Smooth muscle cell (in vitro differentiated cells): ENCODE measurements around the gene ANO10. TPM values are rescaled to one million over a fixed set of nuclear protein-coding genes. Genes with fewer than 3 reads are reported as not detected.

Experiments
- DNase-seq: peaks from one replicate; lab custom pipeline; 2025; ENCODE audit not compliant: unreplicated experiment; lab: John Stamatoyannopoulos, UW
- H2AFZ ChIP-seq: fragments of 200-600 bp; sonication (generic); 2 replicates; pipeline ENCODE4 v1.6.0; 2016; ENCODE audit warnings: antibody characterized with exemption, low read depth, mild to moderate bottlenecking
- H3F3A ChIP-seq: fragments of 200-600 bp; sonication (generic); 2 replicates; pipeline ENCODE4 v1.6.0; 2017; ENCODE audit warnings: antibody characterized with exemption, low read depth
- H3K27ac ChIP-seq: fragments of 200-600 bp; sonication (generic); 2 replicates; pipeline ENCODE4 v1.5.1; 2016; ENCODE audit warnings: low read depth, mild to moderate bottlenecking
- H3K27me3 ChIP-seq: fragments of 200-600 bp; sonication (generic); 2 replicates; pipeline ENCODE4 v1.6.1; 2016; ENCODE audit warnings: low read depth, mild to moderate bottlenecking
- H3K36me3 ChIP-seq: fragments of 200-600 bp; sonication (generic); 2 replicates; pipeline ENCODE4 v1.5.1; 2016; ENCODE audit warnings: low read depth
- H3K4me1 ChIP-seq: fragments of 200-600 bp; sonication (generic); 2 replicates; pipeline ENCODE4 v1.5.1; 2016; ENCODE audit warnings: low read depth
- H3K4me2 ChIP-seq: fragments of 200-600 bp; sonication (generic); 2 replicates; pipeline ENCODE4 v1.6.0; 2016; ENCODE audit warnings: mild to moderate bottlenecking
- H3K4me3 ChIP-seq: fragments of 200-600 bp; sonication (generic); 2 replicates; pipeline ENCODE4 v1.5.1; 2016; ENCODE audit warnings: mild to moderate bottlenecking
- H3K79me2 ChIP-seq: fragments of 200-600 bp; sonication (generic); 2 replicates; pipeline ENCODE4 v1.6.0; 2016; ENCODE audit warnings: low read depth, mild to moderate bottlenecking
- H3K9ac ChIP-seq: fragments of 200-600 bp; sonication (generic); 2 replicates; pipeline ENCODE4 v1.6.0; 2016; ENCODE audit warnings: low read depth
- H3K9me3 ChIP-seq: fragments of 200-600 bp; sonication (generic); replicated peaks from 2 replicates; pipeline ENCODE4 v1.5.1; 2016; ENCODE audit warnings: low read depth
- H4K20me1 ChIP-seq: fragments of 200-600 bp; sonication (generic); 2 replicates; pipeline ENCODE4 v1.6.0; 2016; ENCODE audit warnings: low read depth
- WGBS: methylation state at CpG from one replicate; pipeline ENCODE4 v1.1.7; 2016; ENCODE audit warnings: low lambda C conversion rate; 5-methylcytosine and 5-hydroxymethylcytosine counted together
- polyA plus RNA-seq: library from polyadenylated mRNA; unstranded; fragments of >200 nt; fragmentation: Nextera tagmentation; extraction: Ambion mirVana; gene quantifications from 2 replicates; pipeline ENCODE4 v1.2.1, GENCODE V29; 2016
- total RNA-seq: library from RNA; depleted of rRNA; stranded (reverse); fragments of >200 nt; gene quantifications from 2 replicates; pipeline ENCODE4 v1.2.3, GENCODE V29; 2014
- TF ChIP-seq, protein P1 (sequence below): fragments of 200-600 bp; sonication (generic); IDR thresholded peaks from 2 replicates; pipeline ENCODE4 v1.5.1; 2017; ENCODE audit warnings: borderline replicate concordance, mild to moderate bottlenecking, antibody characterized with exemption; ENCODE audit not compliant: insufficient read depth, poor library complexity, severe bottlenecking

ANO10 gene
- total and polyA plus RNA-seq, 2 experiments from 2014 or later: 19.2 to 25.3 TPM

DNA sequence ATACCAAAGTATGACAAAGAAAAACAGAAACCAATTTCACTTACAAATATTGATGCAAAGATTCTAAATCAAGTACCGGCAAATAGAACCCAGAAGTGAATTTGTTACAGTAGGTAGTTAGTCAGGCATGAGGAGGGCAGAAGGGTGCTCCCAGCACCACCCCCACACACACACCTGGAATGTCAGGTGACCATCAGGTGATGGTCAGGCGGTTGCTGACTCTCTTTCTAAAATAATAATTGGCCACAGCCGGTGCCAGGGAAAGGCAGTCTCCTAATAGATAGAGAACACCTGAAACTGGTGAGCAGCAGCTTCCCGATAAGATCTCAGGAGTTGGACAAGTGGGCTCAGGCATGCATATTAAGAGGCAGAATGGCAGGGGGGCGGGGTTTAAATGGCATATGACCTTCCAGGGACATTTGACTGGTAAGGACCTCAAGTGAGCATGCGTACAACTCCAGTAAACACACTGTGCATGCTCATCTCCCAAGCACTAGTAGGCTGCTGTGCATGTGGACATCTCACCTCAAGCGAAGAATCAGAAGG, 131.1 kb downstream of the ANO10 start:
- Histone ChIP-seq H3K9me3 (no peaks in the 10 kb centered on the region), H4K20me1 (no peaks in the 10 kb centered on the region), H3K9ac (no peak overlapping the region), H3K36me3 (no peaks in the 10 kb centered on the region), H3K27me3 (no peaks in the 10 kb centered on the region), H3K4me2 (no peak overlapping the region), H3K79me2 (no peaks in the 10 kb centered on the region), H3F3A (no peaks in the 10 kb centered on the region), H3K27ac (no peak overlapping the region), H3K4me3 (no peak overlapping the region), H3K4me1 (no peaks in the 10 kb centered on the region), H2AFZ (no peak overlapping the region)
- 96% methylated on average over 7 of the region's 7 CpGs for WGBS
- no peak for DNase-seq
- TF ChIP-seq, protein P1, sequence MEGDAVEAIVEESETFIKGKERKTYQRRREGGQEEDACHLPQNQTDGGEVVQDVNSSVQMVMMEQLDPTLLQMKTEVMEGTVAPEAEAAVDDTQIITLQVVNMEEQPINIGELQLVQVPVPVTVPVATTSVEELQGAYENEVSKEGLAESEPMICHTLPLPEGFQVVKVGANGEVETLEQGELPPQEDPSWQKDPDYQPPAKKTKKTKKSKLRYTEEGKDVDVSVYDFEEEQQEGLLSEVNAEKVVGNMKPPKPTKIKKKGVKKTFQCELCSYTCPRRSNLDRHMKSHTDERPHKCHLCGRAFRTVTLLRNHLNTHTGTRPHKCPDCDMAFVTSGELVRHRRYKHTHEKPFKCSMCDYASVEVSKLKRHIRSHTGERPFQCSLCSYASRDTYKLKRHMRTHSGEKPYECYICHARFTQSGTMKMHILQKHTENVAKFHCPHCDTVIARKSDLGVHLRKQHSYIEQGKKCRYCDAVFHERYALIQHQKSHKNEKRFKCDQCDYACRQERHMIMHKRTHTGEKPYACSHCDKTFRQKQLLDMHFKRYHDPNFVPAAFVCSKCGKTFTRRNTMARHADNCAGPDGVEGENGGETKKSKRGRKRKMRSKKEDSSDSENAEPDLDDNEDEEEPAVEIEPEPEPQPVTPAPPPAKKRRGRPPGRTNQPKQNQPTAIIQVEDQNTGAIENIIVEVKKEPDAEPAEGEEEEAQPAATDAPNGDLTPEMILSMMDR: no peak

DNA sequence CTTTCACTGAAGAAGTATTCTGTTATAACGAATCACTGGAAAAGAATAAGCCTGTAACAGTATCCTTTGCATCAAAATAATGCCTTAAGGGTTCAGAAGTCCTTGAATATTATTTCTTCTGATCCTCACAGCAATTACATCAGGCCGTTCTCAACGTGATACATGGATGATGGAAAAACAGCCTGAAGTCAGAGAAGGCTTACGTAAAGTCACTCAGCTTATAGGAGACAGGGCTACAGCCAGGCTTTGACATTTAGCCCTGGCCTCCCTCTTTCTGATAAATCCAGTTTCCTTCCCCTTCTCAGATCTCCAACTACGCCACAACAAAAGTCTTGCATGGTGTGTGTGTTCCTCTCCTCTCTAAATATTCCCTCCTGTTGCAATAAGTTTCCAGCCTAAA, 131.9 kb downstream of the ANO10 start:
- H3K4me1 ChIP-seq: no peaks in the 10 kb centered on the region
- H3K9ac ChIP-seq: no peak overlapping the region

DNA sequence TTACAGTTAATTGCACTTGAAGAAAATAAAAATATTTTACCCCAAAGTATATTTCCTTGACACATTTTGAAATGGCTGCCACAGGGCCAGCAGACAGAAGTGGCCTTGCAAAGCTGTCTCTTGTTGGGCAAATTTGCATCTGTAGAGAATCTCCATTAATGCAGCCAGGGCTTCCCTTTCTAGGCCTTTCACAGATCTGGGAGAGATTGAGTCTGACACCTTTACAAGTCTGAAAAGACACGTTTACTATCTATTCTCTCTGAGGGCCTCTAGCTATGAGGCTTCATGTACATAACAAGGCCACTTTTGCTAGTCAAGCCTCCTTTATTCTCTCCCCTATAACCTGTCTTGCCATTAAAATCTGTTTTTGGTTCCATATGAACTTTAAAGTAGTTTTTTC, 135.9 kb downstream of the ANO10 start:
- H3K27me3 ChIP-seq: no peaks in the 10 kb centered on the region
- no peaks in the 10 kb centered on the region for H3K4me1 ChIP-seq
- no peaks in the 10 kb centered on the region for H4K20me1 ChIP-seq
- no peak overlapping the region for H3K9ac ChIP-seq
- 89% methylated on average over 1 of the region's 1 CpG for WGBS
- no peaks in the 10 kb centered on the region for H3K9me3 ChIP-seq
- H2AFZ ChIP-seq: no peak overlapping the region
- no peaks in the 10 kb centered on the region for H3K36me3 ChIP-seq
- no peak overlapping the region for H3K4me3 ChIP-seq
- no peaks in the 10 kb centered on the region for H3F3A ChIP-seq
- no peak overlapping the region for H3K4me2 ChIP-seq
- TF ChIP-seq, protein P1: no peak
- no peak for DNase-seq
- no peak overlapping the region for H3K27ac ChIP-seq
- H3K79me2 ChIP-seq: no peaks in the 10 kb centered on the region

More for the DNA sequence above, 131.9 kb downstream of the ANO10 start:
- Histone ChIP-seq H3K36me3 (no peaks in the 10 kb centered on the region), H3K79me2 (no peaks in the 10 kb centered on the region), H3K27ac (no peak overlapping the region), H3K4me2 (no peak overlapping the region), H3K9me3 (no peaks in the 10 kb centered on the region), H3K4me3 (no peak overlapping the region), H3K27me3 (no peaks in the 10 kb centered on the region), H2AFZ (no peak overlapping the region), H3F3A (no peaks in the 10 kb centered on the region), H4K20me1 (no peaks in the 10 kb centered on the region)
- DNase-seq: no peak
- WGBS: 74% methylated on average over 5 of the region's 5 CpGs
- TF ChIP-seq, protein P1: no peak

DNA sequence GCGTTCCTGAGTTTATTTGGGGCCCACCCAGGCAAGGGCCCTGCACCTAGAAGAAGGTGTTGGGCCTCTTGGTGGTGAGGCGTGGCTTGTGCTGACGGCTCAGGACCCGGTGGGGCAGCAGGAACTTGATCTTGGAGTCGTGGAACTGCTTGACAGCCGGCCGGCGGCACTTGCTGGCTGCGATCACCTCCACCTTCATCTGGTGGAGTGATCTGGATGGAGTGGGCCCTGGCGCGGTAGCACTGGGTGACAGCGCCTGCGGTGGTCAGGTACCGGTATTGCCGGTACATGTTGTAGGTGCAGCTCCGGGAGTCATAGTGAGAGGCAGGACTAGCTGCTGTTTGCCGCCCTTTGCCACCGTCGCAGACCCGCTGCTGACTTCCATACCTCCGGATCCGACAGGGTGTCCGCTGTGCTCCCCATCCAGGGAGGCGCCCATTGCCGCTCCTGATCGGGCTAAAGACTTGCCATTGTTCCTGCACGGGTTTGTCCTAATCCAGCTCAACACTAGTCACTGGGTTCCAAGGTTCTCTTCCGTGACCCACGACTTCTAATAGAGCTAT, 136.8 kb downstream of the ANO10 start:
- Histone ChIP-seq H3K27me3 (no peaks in the 10 kb centered on the region), H3F3A (no peaks in the 10 kb centered on the region), H3K4me3 (no peak overlapping the region), H3K36me3 (no peaks in the 10 kb centered on the region), H3K27ac (no peak overlapping the region), H3K9ac (no peak overlapping the region), H2AFZ (no peak overlapping the region), H3K4me1 (peaks cover 1% of the 10 kb centered on the region), H3K4me2 (no peak overlapping the region), H3K9me3 (no peaks in the 10 kb centered on the region), H4K20me1 (no peaks in the 10 kb centered on the region), H3K79me2 (no peaks in the 10 kb centered on the region)
- no peak for DNase-seq
- 98% methylated on average over 29 of the region's 29 CpGs for WGBS
- TF ChIP-seq, protein P1: no peak
